SU-DHL-6 (cell line): ENCODE data around the gene GLI3.

ENCODE experiments used
- CTCF ChIP-seq: fragments of 200-600 bp; sonication (generic); IDR thresholded peaks from one replicate; pipeline ENCODE4 v1.5.1; 2017; ENCODE audit warnings: antibody characterized with exemption, mild to moderate bottlenecking, low read length, moderate library complexity; ENCODE audit not compliant: insufficient read depth, poor library complexity, severe bottlenecking
- EZH2phosphoT487 ChIP-seq: fragments of 200-600 bp; sonication (generic), shearing (Covaris generic); conservative IDR thresholded peaks from 2 replicates; pipeline ENCODE4 v1.6.1; 2018; ENCODE audit warnings: mild to moderate bottlenecking, antibody characterized with exemption, low read length, moderate library complexity, mixed read lengths

GRCh38 chr7:42085531-42085930 is 151.5 kb downstream of the GLI3 start:
- TF ChIP-seq CTCF (no peak), EZH2phosphoT487 (no peak)
